CD8-positive, alpha-beta memory T cell (primary cell): ENCODE results near the gene ZC3H14. TPM values are rescaled to one million over a fixed set of nuclear protein-coding genes. Genes with fewer than 3 reads are reported as not detected.

Source experiments
- CTCF ChIA-PET: fragments of 350-600 bp; sonication (Branson Sonifier 250); formaldehyde crosslinking; loops from one replicate; lab custom pipeline; 2021; ENCODE audit warnings: antibody characterized with exemption; lab: Charles Lee
- POLR2A ChIA-PET: fragments of 350-600 bp; sonication (Branson Sonifier 250); formaldehyde crosslinking; loops from one replicate; lab custom pipeline; 2021; ENCODE audit warnings: antibody characterized with exemption; lab: Charles Lee
- DNase-seq, 5 donors: peaks; one replicate each; pipeline versions ENCODE4 v3.0.0 to v3.0.0-alpha.2; 2020 to 2022; ENCODE audit warnings: mixed read lengths in 1 of 5
- H3K27ac ChIP-seq: one replicate; pipeline ENCODE4 v1.7.0; 2013; ENCODE audit warnings: low read depth, mild to moderate bottlenecking, low read length, moderate library complexity
- H3K27me3 ChIP-seq: 2 replicates; pipeline ENCODE4 v1.7.0; 2013; ENCODE audit warnings: low read length, mild to moderate bottlenecking; ENCODE audit not compliant: insufficient read depth, poor library complexity, severe bottlenecking
- H3K36me3 ChIP-seq: 2 replicates; pipeline ENCODE4 v1.7.0; 2013; ENCODE audit warnings: mild to moderate bottlenecking, low read length, moderate library complexity; ENCODE audit not compliant: insufficient read depth
- H3K4me1 ChIP-seq: 2 replicates; pipeline ENCODE4 v1.7.0; 2013; ENCODE audit warnings: mild to moderate bottlenecking, low read length, moderate library complexity; ENCODE audit not compliant: insufficient read depth
- H3K4me3 ChIP-seq: 2 replicates; pipeline ENCODE4 v1.7.0; 2013; ENCODE audit warnings: mild to moderate bottlenecking, low read length
- H3K9me3 ChIP-seq: 2 replicates; pipeline ENCODE4 v1.7.0; 2013; ENCODE audit warnings: mild to moderate bottlenecking, low read length
- H3K27ac Mint-ChIP-seq, 8 donors: one replicate each; pipeline ENCODE4 v1.8.0; 2020 to 2021; ENCODE audit warnings: mixed read lengths in 8 of 8, mild to moderate bottlenecking in 6 of 8, inconsistent platforms in 3 of 8, moderate library complexity in 3 of 8
- H3K27me3 Mint-ChIP-seq, 2 donors: one replicate each; pipeline ENCODE4 v1.8.0; 2020 to 2021; ENCODE audit warnings: mixed read lengths in 2 of 2, mild to moderate bottlenecking in 1 of 2, moderate library complexity in 1 of 2
- H3K36me3 Mint-ChIP-seq, 3 donors: one replicate each; pipeline ENCODE4 v1.8.0; 2020 to 2021; ENCODE audit warnings: mixed read lengths in 3 of 3, inconsistent platforms in 1 of 3, mild to moderate bottlenecking in 1 of 3
- H3K4me1 Mint-ChIP-seq, 3 donors: one replicate each; pipeline ENCODE4 v1.8.0; 2020 to 2021; ENCODE audit warnings: mixed read lengths in 3 of 3, inconsistent platforms in 1 of 3, mild to moderate bottlenecking in 1 of 3
- H3K4me3 Mint-ChIP-seq, 7 donors: one replicate each; pipeline ENCODE4 v1.8.0; 2020 to 2021; ENCODE audit warnings: mixed read lengths in 7 of 7, mild to moderate bottlenecking in 6 of 7, moderate library complexity in 4 of 7, inconsistent platforms in 2 of 7
- H3K9me3 Mint-ChIP-seq, 5 donors: one replicate each; pipeline ENCODE4 v1.8.0; 2020 to 2022; ENCODE audit warnings: mixed read lengths in 5 of 5, mild to moderate bottlenecking in 3 of 5, moderate library complexity in 2 of 5, inconsistent platforms in 1 of 5
- polyA plus RNA-seq: library from polyadenylated mRNA; unstranded; fragments of 300-500 nt; fragmentation: Illumina TruSeq; gene quantifications from one replicate; pipeline ENCODE4 v1.2.3, GENCODE V29; 2021
- total RNA-seq, 2 experiments: library from RNA; stranded (reverse); gene quantifications; one replicate each; pipeline ENCODE4 v1.2.3, GENCODE V29; 2021

Gene ZC3H14
- total and polyA plus RNA-seq, 3 experiments from 2014 or later = 49.0 to 56.4 (median 50.3) TPM

- no peaks in the 10 kb centered on the region for H3K27me3 Mint-ChIP-seq
- H3K4me3 Mint-ChIP-seq = no peak overlapping the region
- ChIA-PET POLR2A (no interaction called here), CTCF (no interaction called here)
- H3K9me3 Mint-ChIP-seq = no peaks in the 10 kb centered on the region
- Histone ChIP-seq H3K36me3 (no peaks in the 10 kb centered on the region), H3K27me3 (no peaks in the 10 kb centered on the region), H3K9me3 (no peaks in the 10 kb centered on the region), H3K4me3 (no peak overlapping the region), H3K27ac (no peak overlapping the region), H3K4me1 (no peaks in the 10 kb centered on the region)
- H3K4me1 Mint-ChIP-seq = no peaks in the 10 kb centered on the region
- H3K27ac Mint-ChIP-seq = no peak overlapping the region
- H3K36me3 Mint-ChIP-seq = peaks cover 7 to 14% (median 13%) of the 10 kb centered on the region in 3 donors
- DNase-seq = no peak
Measured at GRCh38 chr14:88630565-88630964, 67.7 kb downstream of the ZC3H14 start.

GRCh38 chr14:88631091-88631490 is 68.3 kb downstream of the ZC3H14 start:
- Histone ChIP-seq H3K27me3 (no peaks in the 10 kb centered on the region), H3K36me3 (no peaks in the 10 kb centered on the region), H3K9me3 (no peaks in the 10 kb centered on the region), H3K4me1 (no peaks in the 10 kb centered on the region), H3K27ac (no peak overlapping the region), H3K4me3 (no peak overlapping the region)
- no peaks in the 10 kb centered on the region for H3K27me3 Mint-ChIP-seq
- H3K4me3 Mint-ChIP-seq = no peak overlapping the region
- peaks cover 5 to 13% (median 10%) of the 10 kb centered on the region in 3 donors for H3K36me3 Mint-ChIP-seq
- ChIA-PET CTCF (interaction anchor here (1.2 kb wide), 1 partner anchor 36 kb away, joined by 3 read pairs; no protein-coding TSS in a partner anchor), POLR2A (no interaction called here)
- no peaks in the 10 kb centered on the region for H3K4me1 Mint-ChIP-seq
- H3K27ac Mint-ChIP-seq = no peak overlapping the region
- H3K9me3 Mint-ChIP-seq = no peaks in the 10 kb centered on the region
- no peak for DNase-seq

- DNase-seq = no peak
- ChIA-PET CTCF (interaction anchor here (1.2 kb wide), 1 partner anchor 35 kb away, joined by 3 read pairs; no protein-coding TSS in a partner anchor), POLR2A (no interaction called here)
- no peaks in the 10 kb centered on the region for H3K9me3 Mint-ChIP-seq
- Histone ChIP-seq H3K4me1 (no peaks in the 10 kb centered on the region), H3K27ac (no peak overlapping the region), H3K9me3 (no peaks in the 10 kb centered on the region), H3K36me3 (no peaks in the 10 kb centered on the region), H3K4me3 (no peak overlapping the region), H3K27me3 (no peaks in the 10 kb centered on the region)
- peaks cover 5 to 20% (median 7%) of the 10 kb centered on the region in 3 donors for H3K36me3 Mint-ChIP-seq
- H3K27me3 Mint-ChIP-seq = no peaks in the 10 kb centered on the region
- H3K27ac Mint-ChIP-seq = peak overlapping the region in 1 of 8 donors; percentile 20
- no peak overlapping the region for H3K4me3 Mint-ChIP-seq
- no peaks in the 10 kb centered on the region for H3K4me1 Mint-ChIP-seq
Measured at GRCh38 chr14:88632512-88632911, 69.7 kb downstream of the ZC3H14 start.

- DNase-seq = no peak
- no peak overlapping the region for H3K27ac ChIP-seq
- Mint-ChIP-seq H3K27me3 (no peaks in the 10 kb centered on the region), H3K4me3 (no peak overlapping the region), H3K27ac (no peak overlapping the region), H3K36me3 (peaks cover 14 to 62% (median 26%) of the 10 kb centered on the region in 3 donors), H3K9me3 (peaks cover 15 to 23% (median 16%) of the 10 kb centered on the region in 5 donors), H3K4me1 (no peaks in the 10 kb centered on the region)
- CTCF ChIA-PET = no interaction called here
- H3K4me3 ChIP-seq = no peak overlapping the region
- no peaks in the 10 kb centered on the region for H3K9me3 ChIP-seq
- H3K36me3 ChIP-seq = no peaks in the 10 kb centered on the region
- POLR2A ChIA-PET = no interaction called here
- no peaks in the 10 kb centered on the region for H3K27me3 ChIP-seq
- H3K4me1 ChIP-seq = no peaks in the 10 kb centered on the region
Measured at GRCh38 chr14:88639221-88639620, 76.4 kb downstream of the ZC3H14 start.

DNA sequence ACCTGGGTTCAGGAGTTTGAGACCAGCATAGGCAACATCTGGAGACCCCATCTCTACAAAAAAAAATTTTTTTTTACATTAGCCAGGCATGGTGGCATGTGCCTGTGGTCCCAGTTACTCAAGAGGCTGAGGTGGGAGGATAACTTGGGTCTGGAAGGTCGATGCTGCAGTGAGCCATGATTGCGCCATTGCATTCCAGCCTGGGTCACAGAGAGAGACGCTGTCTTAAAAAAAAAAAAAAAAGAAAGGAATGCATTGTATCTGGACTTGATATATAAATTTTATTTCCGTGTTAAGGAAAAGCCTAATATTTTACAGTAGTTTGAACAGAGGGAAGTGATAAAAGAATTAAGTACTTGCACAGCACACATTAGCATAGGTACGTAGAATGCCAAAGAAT is 97.2 kb downstream of the ZC3H14 start:
- Mint-ChIP-seq H3K27ac (no peak overlapping the region), H3K4me1 (no peaks in the 10 kb centered on the region), H3K4me3 (no peak overlapping the region), H3K27me3 (no peaks in the 10 kb centered on the region), H3K9me3 (peaks cover 2 to 6% (median 3%) of the 10 kb centered on the region in 5 donors), H3K36me3 (peaks cover 10 to 30% (median 28%) of the 10 kb centered on the region in 3 donors)
- no peaks in the 10 kb centered on the region for H3K9me3 ChIP-seq
- no peak overlapping the region for H3K4me3 ChIP-seq
- no peaks in the 10 kb centered on the region for H3K27me3 ChIP-seq
- DNase-seq = no peak
- H3K27ac ChIP-seq = no peak overlapping the region
- H3K36me3 ChIP-seq = no peaks in the 10 kb centered on the region
- ChIA-PET CTCF (no interaction called here), POLR2A (no interaction called here)
- H3K4me1 ChIP-seq = no peaks in the 10 kb centered on the region

DNA sequence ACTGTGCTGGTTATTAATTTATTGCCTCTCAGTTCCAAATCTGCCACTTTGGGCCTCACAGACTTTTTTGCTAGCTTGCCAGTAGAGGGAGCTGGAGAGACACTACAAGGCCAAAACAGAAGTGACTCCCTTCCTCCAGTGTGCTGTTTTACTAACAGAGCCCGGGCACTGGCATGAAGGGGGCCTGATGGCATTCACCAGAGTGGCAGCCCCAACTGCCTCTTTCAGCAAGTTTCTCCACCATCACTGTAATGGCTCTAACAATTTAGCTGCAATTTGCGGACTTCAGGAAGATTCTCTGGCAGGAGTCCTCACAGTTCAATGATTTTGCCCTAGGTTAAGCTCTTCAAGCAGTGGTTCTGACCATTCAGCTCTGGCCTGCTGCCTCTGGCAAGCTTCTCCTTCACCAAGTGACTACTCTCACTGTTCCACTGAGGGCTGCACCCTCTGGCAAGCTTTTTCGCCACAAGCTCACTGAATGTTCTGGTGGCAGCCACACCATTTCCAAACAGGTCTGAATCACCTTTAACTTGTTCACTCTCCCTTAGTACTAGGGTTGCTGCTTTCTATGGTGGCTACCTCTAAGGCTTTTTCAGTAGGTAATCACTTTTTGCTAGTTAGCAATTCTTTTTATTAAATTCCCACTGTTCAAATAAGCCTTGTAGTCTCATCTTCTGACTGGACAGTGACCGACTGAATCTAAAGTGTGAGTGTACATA is 104.9 kb downstream of the ZC3H14 start:
- Histone ChIP-seq H3K4me3 (no peak overlapping the region), H3K36me3 (no peaks in the 10 kb centered on the region), H3K27me3 (no peaks in the 10 kb centered on the region), H3K27ac (no peak overlapping the region), H3K9me3 (no peaks in the 10 kb centered on the region), H3K4me1 (no peaks in the 10 kb centered on the region)
- peak overlapping the region in 2 of 8 donors; percentile 7 to 55 for H3K27ac Mint-ChIP-seq
- H3K4me3 Mint-ChIP-seq = no peak overlapping the region
- DNase-seq = peak in 4 of 5 donors; percentile 8 to 61 (median 46)
- POLR2A ChIA-PET = no interaction called here
- CTCF ChIA-PET = interaction anchor here (0.8 to 2.0 kb wide), 8 partner anchors 10 to 478 kb away, joined by 3 to 19 read pairs (median 3); no protein-coding TSS in a partner anchor
- peaks cover 4 to 11% (median 8%) of the 10 kb centered on the region in 5 donors for H3K9me3 Mint-ChIP-seq
- peaks cover 0 to 2% of the 10 kb centered on the region in 2 donors for H3K27me3 Mint-ChIP-seq
- H3K4me1 Mint-ChIP-seq = peaks cover 0 to 2% (median 0%) of the 10 kb centered on the region in 3 donors
- H3K36me3 Mint-ChIP-seq = peaks cover 4 to 22% (median 12%) of the 10 kb centered on the region in 3 donors

GRCh38 chr14:88668448-88669116 is 105.7 kb downstream of the ZC3H14 start:
- CTCF ChIA-PET = interaction anchor here (1.3 to 2.2 kb wide), 3 partner anchors 9 to 358 kb away, joined by 4 to 19 read pairs (median 5); no protein-coding TSS in a partner anchor
- H3K27ac Mint-ChIP-seq = peak overlapping the region in 3 of 8 donors; percentile 7 to 65 (median 7)
- H3K4me1 Mint-ChIP-seq = peaks cover 0 to 2% (median 0%) of the 10 kb centered on the region in 3 donors

GRCh38 chr14:88669346-88669745 is 106.5 kb downstream of the ZC3H14 start:
- Histone ChIP-seq H3K36me3 (no peaks in the 10 kb centered on the region), H3K4me1 (no peaks in the 10 kb centered on the region), H3K27ac (no peak overlapping the region), H3K27me3 (no peaks in the 10 kb centered on the region), H3K9me3 (no peaks in the 10 kb centered on the region), H3K4me3 (no peak overlapping the region)
- Mint-ChIP-seq H3K27ac (no peak overlapping the region), H3K4me1 (peaks cover 0 to 2% (median 0%) of the 10 kb centered on the region in 3 donors), H3K27me3 (peaks cover 0 to 2% of the 10 kb centered on the region in 2 donors), H3K9me3 (peaks cover 4 to 11% (median 8%) of the 10 kb centered on the region in 5 donors), H3K4me3 (no peak overlapping the region), H3K36me3 (peaks cover 8 to 35% (median 15%) of the 10 kb centered on the region in 3 donors)
- no peak for DNase-seq
- ChIA-PET POLR2A (no interaction called here), CTCF (interaction anchor here (2.2 kb wide), 1 partner anchor 358 kb away, joined by 5 read pairs; no protein-coding TSS in a partner anchor)

More at GRCh38 chr14:88668448-88669116, 105.7 kb downstream of the ZC3H14 start:
- Mint-ChIP-seq H3K4me3 (no peak overlapping the region), H3K9me3 (peaks cover 4 to 11% (median 8%) of the 10 kb centered on the region in 5 donors), H3K36me3 (peaks cover 8 to 31% (median 13%) of the 10 kb centered on the region in 3 donors), H3K27me3 (peaks cover 0 to 2% of the 10 kb centered on the region in 2 donors)
- Histone ChIP-seq H3K4me3 (no peak overlapping the region), H3K27ac (no peak overlapping the region), H3K27me3 (no peaks in the 10 kb centered on the region), H3K4me1 (no peaks in the 10 kb centered on the region), H3K9me3 (no peaks in the 10 kb centered on the region), H3K36me3 (no peaks in the 10 kb centered on the region)
- DNase-seq = no peak
- POLR2A ChIA-PET = no interaction called here
